ENCODE results near the gene TTC1.
A peak's percentile ranks its signal among the peaks of the same experiment; 100 is the strongest.
"Not testable (repeated sequence)": the region's sequence is repeated elsewhere in the genome, so short reads cannot be mapped to it uniquely, and the experiment has no call there.

TTC1 gene

GRCh38 chr5:160044967-160045366 is 36.0 kb downstream of the TTC1 start:
- DNase-seq: peak; percentile 25

GRCh38 chr5:160047423-160047822 is 38.5 kb downstream of the TTC1 start:
- no peak for DNase-seq

- no peak for DNase-seq
These were observed 39.2 kb downstream of the TTC1 start for GRCh38 chr5:160048131-160048530.

- DNase-seq: no peak
These were observed 40.2 kb downstream of the TTC1 start for GRCh38 chr5:160049099-160049498.

- DNase-seq: no peak
These were observed 45.1 kb downstream of the TTC1 start for GRCh38 chr5:160054047-160054446.

- DNase-seq: no peak
These were observed 45.9 kb downstream of the TTC1 start for GRCh38 chr5:160054831-160055230.

GRCh38 chr5:160057256-160057655 is 48.3 kb downstream of the TTC1 start:
- no peak for DNase-seq

- no peak for DNase-seq
These were observed 51.1 kb downstream of the TTC1 start for GRCh38 chr5:160060001-160060400.

- no peak for DNase-seq
These were observed 52.8 kb downstream of the TTC1 start for GRCh38 chr5:160061770-160062169.

- no peak for DNase-seq
These were observed 55.5 kb downstream of the TTC1 start for GRCh38 chr5:160064417-160064810.

- no peak for DNase-seq
These were observed 56.2 kb downstream of the TTC1 start for GRCh38 chr5:160064995-160065614.

GRCh38 chr5:160069120-160069519 is 60.2 kb downstream of the TTC1 start:
- not testable (repeated sequence) for DNase-seq

GRCh38 chr5:160071516-160071915 is 62.6 kb downstream of the TTC1 start:
- DNase-seq: peak; percentile 21

- no peak for DNase-seq
These were observed 63.0 kb downstream of the TTC1 start for GRCh38 chr5:160071916-160072315.

- no peak for DNase-seq
These were observed 66.1 kb downstream of the TTC1 start for GRCh38 chr5:160075073-160075472.

- no peak for DNase-seq
These were observed 68.1 kb downstream of the TTC1 start for GRCh38 chr5:160076997-160077396.

- no peak for DNase-seq
These were observed 70.8 kb downstream of the TTC1 start for GRCh38 chr5:160079753-160080152.

- DNase-seq: no peak
These were observed 72.6 kb downstream of the TTC1 start for GRCh38 chr5:160081495-160081894.

- DNase-seq: no peak
These were observed 73.9 kb downstream of the TTC1 start for GRCh38 chr5:160082614-160083500.

- DNase-seq: no peak
These were observed 74.6 kb downstream of the TTC1 start for GRCh38 chr5:160083501-160083900.

GRCh38 chr5:160084144-160084543 is 75.2 kb downstream of the TTC1 start:
- DNase-seq: no peak

- DNase-seq: no peak
These were observed 78.3 kb downstream of the TTC1 start for GRCh38 chr5:160087199-160087598.

- peak; percentile 39 for DNase-seq
These were observed 79.9 kb downstream of the TTC1 start for GRCh38 chr5:160088805-160089204.

GRCh38 chr5:160089531-160089930 is 80.6 kb downstream of the TTC1 start:
- DNase-seq: peak; percentile 17

Data from suppressor macrophage treated with lipopolysaccharide for 4 hours (primary cell).